Measurements from ENCODE around the gene RNU2-63P. TPM values are rescaled to one million over a fixed set of nuclear protein-coding genes. Genes with fewer than 3 reads are reported as not detected.

RNU2-63P gene
- total RNA-seq, 1 donor: not detected

Other genes with a start within 250 kb of the RNU2-63P start
- 38.8 TPM for gene RGPD2, start 190.8 kb downstream of the RNU2-63P start, total RNA-seq
- gene KRCC1, start 39.2 kb upstream of the RNU2-63P start, total RNA-seq: 3.5 TPM
- gene SMYD1, start 51.3 kb upstream of the RNU2-63P start, total RNA-seq: under 0.01 TPM
- gene FABP1, start 111.5 kb upstream of the RNU2-63P start, total RNA-seq: not detected
- gene THNSL2, start 153.8 kb upstream of the RNU2-63P start, total RNA-seq: 0.73 TPM

Data from mononuclear cell (primary cell).